D721Med (cell line): ENCODE measurements around the gene NTHL1.

Experiments used
- DNase-seq: peaks from one replicate; pipeline ENCODE4 v3.0.0; 2011; ENCODE audit warnings: low spot score; ENCODE audit not compliant: insufficient read length
- FAIRE-seq: peaks from 2 replicates; lab custom pipeline; 2011; peaks lifted over from hg19 to GRCh38; lab: Jason Lieb, UNC
- TF ChIP-seq, protein P1 (sequence below): IDR thresholded peaks from 2 replicates; pipeline ENCODE4 v1.5.1; 2012; ENCODE audit warnings: mild to moderate bottlenecking, control low read depth; ENCODE audit not compliant: insufficient read depth; ENCODE audit errors: missing control alignments

Gene NTHL1

GRCh38 chr16:2008009-2008526 is 39.6 kb downstream of the NTHL1 start:
- TF ChIP-seq, protein P1, sequence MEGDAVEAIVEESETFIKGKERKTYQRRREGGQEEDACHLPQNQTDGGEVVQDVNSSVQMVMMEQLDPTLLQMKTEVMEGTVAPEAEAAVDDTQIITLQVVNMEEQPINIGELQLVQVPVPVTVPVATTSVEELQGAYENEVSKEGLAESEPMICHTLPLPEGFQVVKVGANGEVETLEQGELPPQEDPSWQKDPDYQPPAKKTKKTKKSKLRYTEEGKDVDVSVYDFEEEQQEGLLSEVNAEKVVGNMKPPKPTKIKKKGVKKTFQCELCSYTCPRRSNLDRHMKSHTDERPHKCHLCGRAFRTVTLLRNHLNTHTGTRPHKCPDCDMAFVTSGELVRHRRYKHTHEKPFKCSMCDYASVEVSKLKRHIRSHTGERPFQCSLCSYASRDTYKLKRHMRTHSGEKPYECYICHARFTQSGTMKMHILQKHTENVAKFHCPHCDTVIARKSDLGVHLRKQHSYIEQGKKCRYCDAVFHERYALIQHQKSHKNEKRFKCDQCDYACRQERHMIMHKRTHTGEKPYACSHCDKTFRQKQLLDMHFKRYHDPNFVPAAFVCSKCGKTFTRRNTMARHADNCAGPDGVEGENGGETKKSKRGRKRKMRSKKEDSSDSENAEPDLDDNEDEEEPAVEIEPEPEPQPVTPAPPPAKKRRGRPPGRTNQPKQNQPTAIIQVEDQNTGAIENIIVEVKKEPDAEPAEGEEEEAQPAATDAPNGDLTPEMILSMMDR = no peak
- FAIRE-seq = no peak
- DNase-seq = no peak

DNA sequence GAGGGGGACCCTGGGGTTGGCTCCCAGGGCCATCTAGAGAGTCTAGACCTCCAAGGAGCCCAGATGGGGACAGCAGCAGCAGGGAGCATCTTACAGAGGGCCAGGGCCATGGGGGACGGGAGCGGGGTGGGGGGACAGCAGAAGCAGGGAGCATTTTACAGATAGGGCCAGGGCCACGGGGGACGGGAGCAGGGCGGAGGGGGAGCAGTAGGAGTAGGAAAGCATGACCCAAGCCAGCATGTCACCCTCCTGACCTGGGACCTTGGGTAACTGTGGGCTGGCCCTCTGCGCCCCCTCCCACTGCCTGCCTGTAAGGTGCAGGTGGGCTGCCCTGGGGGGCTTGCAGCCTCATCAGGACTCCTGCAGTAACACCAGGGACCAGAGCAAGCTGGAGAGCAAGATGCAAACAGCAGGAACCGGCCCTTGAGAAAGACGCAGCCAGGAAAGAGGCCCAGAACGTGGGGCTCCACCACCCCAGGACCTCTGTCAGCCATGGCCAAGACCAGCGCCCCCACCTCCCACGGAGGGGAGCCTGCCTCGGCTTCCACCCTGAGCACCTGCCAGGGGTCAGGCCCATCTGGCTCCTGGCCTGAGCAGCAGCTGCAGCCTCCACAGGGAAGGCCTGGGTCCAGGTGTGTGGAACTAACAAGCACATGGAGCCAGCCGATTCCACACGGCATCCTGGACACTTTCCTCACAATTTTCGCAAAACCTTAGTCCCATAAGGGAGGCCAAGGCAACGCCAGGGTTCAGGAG is 40.4 kb downstream of the NTHL1 start:
- FAIRE-seq = no peak
- no peak for DNase-seq
- TF ChIP-seq, protein P1 = no peak

- TF ChIP-seq, protein P1 = no peak
- DNase-seq (no peak), FAIRE-seq (no peak)
These were observed 41.3 kb downstream of the NTHL1 start for GRCh38 chr16:2006317-2006716.

- TF ChIP-seq, protein P1 = peak; percentile 69
- FAIRE-seq (no peak), DNase-seq (no peak)
These were observed 42.0 kb downstream of the NTHL1 start for GRCh38 chr16:2005646-2006045.

DNA sequence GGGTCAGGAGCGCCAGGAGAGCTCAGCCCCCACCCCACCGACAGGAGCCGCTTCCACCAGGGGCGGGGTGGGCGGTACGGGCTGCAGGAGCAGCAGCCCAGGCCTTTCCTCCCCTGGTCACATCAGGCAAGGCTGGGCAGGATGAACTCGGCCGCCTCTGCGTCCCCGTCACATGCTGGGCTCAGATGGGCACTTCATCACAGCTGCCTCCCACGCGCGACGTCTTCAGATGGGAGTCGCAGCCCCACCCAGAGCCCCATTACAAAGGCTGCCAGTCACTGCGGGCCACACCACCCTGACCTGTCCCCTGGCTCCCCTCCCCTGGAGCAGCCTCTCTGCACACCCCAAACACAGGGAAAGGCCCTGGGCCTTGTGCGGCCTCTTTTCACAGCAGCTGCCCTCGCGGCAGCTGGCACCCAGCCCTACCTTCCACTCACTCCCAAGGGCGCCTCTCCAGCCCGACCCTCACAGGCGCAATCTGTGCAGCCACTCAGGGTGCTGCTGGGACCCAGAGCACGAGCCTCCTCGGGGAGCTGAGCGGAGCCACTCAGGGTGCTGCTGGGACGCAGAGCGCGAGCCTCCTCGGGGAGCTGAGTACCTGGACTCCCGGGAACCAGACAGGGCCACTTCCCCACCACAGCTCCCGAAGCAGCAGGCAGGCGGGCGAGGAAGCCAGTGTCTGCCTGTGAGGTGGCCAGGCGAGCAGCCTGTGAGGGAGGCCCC is 42.7 kb downstream of the NTHL1 start:
- TF ChIP-seq, protein P1 = no peak
- no peak for FAIRE-seq
- DNase-seq = no peak

DNA sequence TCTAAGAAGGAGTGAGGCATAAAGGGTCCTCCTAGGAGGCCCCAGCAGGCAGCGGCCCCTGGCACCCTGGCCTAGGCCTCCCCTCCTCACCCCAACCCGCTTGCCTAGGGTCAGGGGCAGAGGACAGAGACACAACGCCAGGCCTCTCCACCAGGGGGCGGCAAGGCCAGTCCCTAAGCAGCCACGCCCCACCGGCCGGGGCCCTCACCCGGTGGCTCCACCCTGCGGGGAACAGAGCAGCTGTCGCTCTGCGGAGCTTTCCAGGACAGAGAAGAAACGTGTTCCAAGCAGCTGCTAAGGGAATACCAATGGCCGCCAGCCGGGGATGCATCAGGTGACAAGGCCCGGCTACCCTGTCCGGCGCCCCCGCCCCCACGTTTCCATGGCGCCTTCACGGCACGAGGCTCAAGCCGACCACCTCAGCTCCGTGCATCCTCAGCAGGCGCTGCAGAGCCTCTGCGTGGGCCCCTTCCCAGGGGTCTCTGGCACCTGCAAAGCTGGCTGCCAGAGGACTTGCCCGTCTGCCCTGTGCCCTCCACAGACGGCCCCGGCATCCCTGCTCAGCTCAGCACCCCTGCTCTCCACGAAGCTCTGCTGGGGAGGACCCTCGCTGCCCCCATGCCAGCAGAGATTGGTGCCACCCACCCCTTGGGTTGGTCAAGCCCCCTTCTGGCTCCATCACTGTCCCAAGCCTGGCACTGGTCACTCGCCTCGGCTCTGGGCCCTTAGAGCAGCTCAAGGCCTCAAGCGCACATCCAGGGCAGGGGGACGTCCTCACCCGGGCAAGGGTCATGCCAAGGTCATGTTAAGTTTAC is 43.6 kb downstream of the NTHL1 start:
- TF ChIP-seq, protein P1 = peak; percentile 85
- FAIRE-seq (no peak), DNase-seq (peak; percentile 96)
